GM08714 (cell line): ENCODE measurements around the gene TMUB1.
A peak's percentile ranks its signal among the peaks of the same experiment; 100 is the strongest.

ENCODE experiments used
- H3K4me3 ChIP-seq: fragments of 200-500 bp; sonication (Bioruptor generic); 2 replicates; pipeline ENCODE4 v1.5.1; 2014; ENCODE audit warnings: mild to moderate bottlenecking, low read length, inconsistent platforms
- ZNF274 ChIP-seq: IDR thresholded peaks from 2 replicates; pipeline ENCODE4 v1.6.1; 2012; ENCODE audit warnings: mild to moderate bottlenecking, low read depth, low read length

Gene TMUB1

DNA sequence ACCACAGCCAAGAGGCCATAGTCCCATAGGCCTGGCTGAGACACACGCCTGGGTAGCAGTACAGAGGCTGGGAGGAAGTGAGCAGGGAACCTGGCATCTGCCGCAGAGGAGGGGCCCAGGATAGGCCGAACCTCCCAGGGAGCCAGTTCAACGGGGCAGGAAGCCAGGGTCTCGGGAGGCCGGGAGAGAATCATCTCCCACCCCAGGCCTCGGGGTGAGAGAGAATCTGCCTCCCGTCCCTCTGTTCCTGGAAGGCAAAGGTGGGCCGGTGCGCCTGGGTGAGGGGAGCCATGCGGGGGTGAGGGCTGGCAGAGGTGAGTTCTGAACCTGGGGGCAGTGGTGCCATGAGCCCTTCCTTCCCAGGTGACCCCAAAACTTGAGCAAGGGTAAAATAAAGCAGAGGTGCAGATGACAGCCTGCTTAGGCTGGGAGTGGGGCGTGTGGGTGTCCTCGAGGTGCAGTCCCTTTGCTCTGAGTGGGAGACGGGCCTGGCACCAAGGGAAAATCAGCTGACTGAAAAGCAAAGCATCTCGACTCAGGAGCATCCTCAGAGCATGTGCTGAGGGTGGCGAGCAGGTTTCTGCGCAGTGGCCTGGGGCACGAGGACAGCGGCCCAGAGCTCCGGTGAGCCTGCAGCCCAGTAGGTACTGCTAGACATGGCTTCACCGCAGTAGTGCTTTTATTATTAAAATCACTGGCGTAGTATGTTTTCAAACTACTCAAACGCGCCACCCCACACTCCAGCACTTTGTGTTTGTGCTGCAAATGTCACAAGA lies 18.5 kb upstream of the TMUB1 start:
- H3K4me3 ChIP-seq: no peak overlapping the region
- TF ChIP-seq ZNF274: no peak

DNA sequence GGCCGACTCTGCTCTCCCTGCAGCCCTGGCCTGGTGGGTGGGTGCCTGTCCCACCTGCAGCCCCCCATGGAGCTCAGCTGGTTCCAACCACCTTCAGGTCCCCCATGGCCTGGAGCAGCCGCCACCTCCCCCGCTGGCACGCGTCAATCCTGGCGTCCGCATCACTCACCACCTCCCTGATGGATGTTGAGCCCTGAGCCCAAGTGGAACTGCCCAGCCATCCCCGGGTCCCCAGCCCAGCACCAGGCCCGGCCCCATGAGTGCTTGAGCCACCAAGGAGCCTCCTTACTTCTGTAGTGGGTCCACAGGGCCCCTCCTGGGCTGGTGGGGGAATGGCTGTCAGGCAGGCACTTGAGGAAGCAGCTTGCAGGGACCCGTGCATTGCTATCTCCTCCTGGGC lies 17.6 kb upstream of the TMUB1 start:
- no peak overlapping the region for H3K4me3 ChIP-seq
- no peak for TF ChIP-seq ZNF274

DNA sequence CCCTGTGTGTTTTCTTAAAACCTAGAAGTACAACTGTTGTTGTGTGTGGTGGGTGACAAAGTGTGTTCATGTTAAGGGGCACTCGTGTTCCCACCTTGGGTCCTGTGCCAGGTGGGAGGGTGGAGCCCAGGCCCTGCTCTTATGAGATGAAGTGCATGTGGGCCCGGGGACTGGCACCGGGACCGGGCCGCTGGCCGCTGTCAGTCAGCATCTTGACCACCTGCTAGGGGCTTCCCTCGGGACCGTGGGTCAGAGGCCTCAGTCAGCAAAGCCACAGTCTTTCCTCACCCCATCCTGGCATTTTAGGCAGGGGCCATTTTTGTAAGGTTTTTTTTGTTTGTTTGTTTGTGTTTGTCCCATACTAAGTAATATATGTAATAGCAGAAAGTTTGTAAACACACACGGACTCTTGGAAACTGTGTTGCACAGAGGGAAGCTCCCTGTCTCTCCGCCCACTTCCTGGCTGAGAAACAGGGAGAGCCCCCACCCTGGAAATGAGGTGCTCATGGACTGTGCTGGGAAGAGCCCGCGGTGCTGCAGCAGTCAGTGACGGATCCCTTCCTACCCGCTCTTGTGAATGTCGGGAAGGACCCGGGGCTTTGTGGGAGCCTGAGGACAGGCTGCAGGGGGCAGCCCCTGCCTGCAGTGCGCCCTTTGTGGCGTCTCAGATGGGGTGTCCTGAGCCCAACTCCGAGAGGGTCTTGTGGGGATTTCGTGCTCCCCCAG lies 16.4 kb upstream of the TMUB1 start:
- no peak for TF ChIP-seq ZNF274
- no peak overlapping the region for H3K4me3 ChIP-seq

DNA sequence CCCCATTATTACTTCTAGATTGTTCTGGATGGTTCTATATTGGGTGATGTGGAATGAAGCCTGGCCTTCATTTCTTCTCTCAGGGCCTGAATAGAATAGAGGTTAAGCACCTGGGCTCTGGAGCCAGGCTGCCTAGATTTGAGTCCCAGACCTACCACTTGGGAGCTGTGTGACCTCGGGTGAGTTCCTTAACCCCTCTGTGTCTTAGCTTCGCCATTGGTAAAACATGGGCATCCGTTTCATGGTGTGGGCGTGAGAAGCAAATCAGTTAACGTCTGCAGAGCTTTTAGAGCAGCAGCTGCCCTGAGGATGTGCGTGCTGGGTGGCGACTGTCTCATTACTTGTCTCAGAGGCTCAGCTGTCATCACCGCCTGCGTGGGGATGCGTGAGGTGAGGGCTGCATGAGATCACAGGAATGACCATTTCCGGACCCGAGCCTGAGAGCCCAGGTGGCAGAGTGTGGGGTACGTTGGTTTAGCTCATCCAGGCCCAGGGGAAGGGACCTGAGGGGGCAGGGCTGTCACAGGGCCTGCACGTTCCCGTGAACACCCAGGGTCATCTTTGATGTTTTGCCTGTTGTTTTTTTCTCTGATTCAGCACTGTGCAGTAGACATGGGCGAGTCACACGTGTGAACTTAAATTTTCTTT lies 12.7 kb upstream of the TMUB1 start:
- no peak for TF ChIP-seq ZNF274
- H3K4me3 ChIP-seq: no peak overlapping the region

DNA sequence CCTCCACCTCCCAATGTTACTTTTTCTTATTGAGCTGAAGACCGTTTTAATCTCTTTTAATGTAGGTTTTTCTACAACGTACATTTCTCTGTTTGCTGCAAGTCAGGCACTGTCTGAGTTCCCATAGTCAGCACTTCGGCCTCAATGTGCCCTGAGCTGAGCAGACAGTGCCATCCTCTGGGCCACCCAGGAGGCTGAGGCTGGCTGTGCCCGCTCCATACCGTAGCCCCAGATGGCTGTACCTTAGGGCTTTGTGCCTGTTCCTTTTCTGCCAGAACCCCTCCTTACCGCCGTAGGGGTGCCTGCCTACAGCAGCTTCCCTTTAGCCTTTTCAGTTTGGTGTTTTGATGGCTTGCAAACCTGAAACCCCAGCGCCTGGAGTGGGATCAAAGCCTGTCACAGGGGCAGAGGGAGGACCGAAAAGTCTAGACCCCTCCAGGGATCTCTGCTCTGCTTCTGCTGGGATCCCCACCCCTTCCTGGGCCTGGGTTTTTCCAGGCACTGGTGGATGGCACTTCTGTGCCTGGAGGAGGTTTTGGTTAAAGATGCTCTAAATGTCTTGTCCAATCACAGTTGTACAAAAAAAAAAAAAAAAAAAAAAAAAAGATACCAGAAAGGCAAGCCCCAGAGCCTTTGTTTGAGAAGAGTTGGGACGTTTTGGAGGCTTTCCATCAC lies 12.0 kb upstream of the TMUB1 start:
- H3K4me3 ChIP-seq: no peak overlapping the region
- no peak for TF ChIP-seq ZNF274

DNA sequence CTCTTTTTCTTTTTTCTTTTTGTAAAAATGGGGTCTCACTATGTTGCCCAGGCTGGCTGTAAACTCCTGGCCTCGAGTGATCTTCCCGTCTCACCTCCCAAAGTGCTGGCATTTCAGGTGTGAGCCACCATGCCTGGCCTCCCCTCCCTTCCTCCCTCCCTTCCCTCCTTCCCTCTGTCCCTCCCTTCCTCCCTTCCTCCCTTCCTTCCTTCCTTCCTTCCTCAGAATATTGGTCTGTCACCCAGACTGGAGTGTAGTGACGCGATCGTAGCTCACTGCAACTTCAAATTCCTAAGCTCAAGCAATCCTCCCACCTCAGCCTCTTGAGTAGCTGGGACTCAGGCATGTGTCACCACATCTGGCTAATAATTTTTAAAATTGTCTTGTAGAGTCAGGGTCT lies 11.4 kb upstream of the TMUB1 start:
- no peak overlapping the region for H3K4me3 ChIP-seq
- no peak for TF ChIP-seq ZNF274

DNA sequence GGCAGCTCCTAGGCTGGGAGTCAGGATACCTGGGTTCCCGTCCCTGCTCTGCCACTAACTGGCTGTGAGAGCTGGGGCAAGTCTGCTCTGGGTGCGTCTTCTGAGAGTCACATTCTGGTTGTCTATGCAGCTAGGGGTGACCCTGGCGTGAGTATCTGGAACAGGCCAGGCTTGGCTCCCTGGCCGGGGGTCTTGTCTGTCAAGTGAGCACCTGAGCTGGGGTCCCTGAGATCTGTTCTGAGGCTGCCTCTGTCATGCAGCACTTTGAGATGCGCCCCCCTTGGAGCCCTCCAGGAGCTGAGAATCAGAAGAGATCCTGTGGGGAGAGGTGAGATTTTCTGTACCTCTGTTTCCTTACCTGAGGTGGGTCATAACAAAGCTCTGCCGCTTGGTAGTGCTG lies 10.5 kb upstream of the TMUB1 start:
- TF ChIP-seq ZNF274: no peak

DNA sequence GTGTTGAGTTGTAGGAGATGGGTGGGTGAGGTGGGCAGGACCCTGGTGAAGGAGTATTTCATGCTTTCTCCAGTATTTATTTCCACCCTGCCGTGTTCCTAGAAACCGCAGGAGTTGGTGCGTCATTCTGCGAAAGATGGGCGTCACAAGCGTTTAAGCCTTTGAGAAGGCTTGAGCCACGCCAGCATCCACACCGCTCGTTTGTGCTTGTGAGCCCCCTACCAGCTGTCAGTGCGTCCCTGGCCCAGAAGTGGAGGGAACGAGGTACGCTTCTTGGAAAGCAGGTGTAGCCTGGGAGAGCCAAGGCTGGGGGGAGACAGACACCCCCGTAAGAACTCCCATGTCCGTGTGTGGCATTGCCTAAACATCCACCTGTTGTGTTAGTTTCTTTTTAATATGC lies 8.7 kb upstream of the TMUB1 start:
- H3K4me3 ChIP-seq: no peak overlapping the region
- no peak for TF ChIP-seq ZNF274

More for the DNA sequence above, 10.5 kb upstream of the TMUB1 start:
- no peak overlapping the region for H3K4me3 ChIP-seq

DNA sequence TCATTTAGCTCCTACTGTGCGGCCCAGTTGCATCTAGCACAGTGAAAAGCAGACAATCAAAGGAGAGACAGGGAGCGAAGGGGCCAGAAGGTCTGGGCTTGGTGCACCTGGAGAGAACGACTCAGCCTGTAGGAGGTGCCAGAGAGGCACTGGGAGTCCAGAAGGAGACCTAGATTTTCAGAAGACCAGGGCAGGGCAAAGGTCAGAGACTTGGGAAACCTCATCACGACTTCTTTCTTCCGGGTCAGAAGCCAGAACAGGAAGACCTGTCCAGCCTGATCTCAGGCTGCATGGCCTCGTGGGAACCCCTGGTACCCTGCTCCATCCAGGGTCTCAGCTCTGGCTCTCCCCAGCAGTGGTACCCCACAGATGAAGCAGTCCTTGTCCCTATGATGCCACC lies 8.1 kb upstream of the TMUB1 start:
- no peak overlapping the region for H3K4me3 ChIP-seq
- TF ChIP-seq ZNF274: no peak

DNA sequence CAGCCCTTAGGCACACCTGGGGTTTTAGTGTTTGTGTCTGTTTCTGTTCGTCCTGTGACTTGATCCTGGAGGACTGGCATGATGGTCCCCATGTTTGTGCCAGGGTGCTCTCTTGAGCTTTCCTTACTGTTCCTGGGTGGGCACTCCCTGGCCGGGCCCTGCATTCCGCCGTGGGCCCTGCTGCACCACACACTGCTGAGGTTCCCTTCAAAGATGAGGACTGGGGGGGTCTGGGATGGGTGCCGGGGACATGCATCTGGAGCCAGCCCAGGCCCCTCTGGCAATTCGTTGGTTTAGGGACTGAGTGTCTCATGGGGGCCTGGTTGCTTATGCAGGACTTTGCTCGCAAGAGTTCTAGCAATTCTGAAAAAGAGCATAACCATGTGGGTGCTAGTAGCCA lies 7.7 kb upstream of the TMUB1 start:
- H3K4me3 ChIP-seq: no peak overlapping the region
- TF ChIP-seq ZNF274: no peak

DNA sequence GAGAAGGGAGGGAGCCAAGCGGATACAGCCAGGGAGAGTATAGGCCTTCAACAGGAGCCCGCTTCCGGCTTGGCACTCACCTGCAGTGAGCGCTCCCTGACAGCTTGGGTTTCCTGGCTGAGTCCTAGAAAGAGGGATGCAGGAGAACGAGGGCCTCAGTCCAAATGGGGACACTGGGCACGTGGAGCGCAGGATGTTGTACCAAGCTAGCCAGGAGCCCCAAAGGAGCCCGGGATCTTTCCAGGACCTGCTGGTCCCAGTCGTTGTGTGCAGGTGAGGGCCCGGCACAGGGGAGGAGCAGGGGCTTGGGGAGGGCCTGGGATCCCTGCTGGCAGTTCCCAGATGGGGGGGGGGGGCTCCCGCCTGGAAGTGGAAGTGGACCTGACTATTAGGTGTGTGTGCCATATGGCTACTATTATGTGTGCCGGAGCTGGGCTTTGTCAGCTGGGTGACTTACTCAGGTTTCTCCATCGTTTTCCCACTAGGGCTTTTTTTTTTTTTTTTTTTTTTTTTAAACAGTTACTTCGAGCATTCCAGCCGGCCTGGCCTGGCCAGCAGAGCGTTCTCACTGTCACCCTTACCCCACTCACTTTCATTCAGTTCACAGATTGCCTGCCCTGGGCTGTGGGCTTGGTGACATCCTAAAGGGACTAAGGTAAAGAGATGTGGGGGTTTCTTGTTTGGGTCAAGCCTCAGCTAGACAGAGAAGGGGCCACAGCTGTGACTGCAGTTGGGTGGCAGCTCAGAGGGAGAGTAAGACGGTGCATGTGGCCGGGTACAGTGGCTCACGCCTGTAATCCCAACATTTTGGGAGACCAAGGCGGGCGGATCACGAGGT lies 6.8 kb upstream of the TMUB1 start:
- no peak for TF ChIP-seq ZNF274
- no peak overlapping the region for H3K4me3 ChIP-seq

DNA sequence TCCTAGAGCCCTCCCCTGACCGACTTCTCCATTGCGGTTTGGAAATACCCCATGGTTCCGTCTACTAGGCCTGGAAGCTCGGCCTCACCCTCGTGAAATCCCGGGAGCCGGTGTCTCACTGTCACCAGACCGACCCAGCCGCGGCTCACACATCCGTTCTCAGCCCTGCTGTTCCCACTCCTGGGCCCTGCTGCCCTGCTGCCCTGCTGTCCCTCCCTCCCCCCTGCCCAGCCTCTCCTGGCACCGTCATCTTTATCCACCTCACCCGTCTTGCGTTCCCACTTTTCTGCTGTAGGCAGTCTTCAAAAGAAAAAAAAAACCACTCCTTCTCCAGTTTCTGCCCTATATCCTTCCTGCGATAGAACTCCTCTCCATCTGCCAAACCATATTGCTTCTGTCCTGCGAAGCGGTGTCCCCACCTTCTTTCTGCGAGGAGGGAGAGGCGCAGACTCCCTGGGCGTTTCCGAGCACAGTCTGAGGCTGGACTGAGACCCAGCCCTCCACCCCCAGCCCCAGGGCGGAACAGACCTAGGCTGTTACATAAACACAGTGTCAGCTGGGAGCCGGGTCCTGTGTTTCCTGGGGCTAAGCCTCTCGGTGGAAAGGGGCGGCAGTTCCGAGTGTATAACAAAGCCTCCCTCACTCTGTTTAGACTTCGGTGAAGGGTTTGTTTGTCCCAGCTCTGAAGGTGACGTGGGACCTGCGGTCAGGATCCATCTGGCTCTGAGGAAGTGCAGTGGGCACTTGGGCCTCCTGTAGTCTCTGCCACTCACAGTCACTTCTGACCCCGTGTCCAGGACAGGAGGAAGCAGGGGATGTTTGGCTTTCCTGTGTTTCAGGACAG lies 5.8 kb upstream of the TMUB1 start:
- TF ChIP-seq ZNF274: no peak
- peak overlapping the region; percentile 90; the same call in 1 of the 2 replicates for H3K4me3 ChIP-seq
